Suprapubic skin (tissue), 4 donors: ENCODE results near the gene ANOS1.

Experiments
- CTCF ChIP-seq, 2 donors: fragments of 200-600 bp in 1 of 2; fragments of 450-650 bp in 1 of 2; sonication (generic) in 1 of 2; IDR thresholded peaks; one replicate each; pipeline ENCODE4 v1.5.1; 2016 to 2019; ENCODE audit warnings: antibody characterized with exemption in 2 of 2, mild to moderate bottlenecking in 1 of 2, moderate library complexity in 1 of 2
- POLR2A ChIP-seq, 2 donors: fragments of 450-650 bp; IDR thresholded peaks; one replicate each; pipeline ENCODE4 v1.6.1; 2017; ENCODE audit warnings: antibody characterized with exemption in 2 of 2, mild to moderate bottlenecking in 2 of 2, moderate library complexity in 2 of 2
- POLR2AphosphoS5 ChIP-seq, 3 donors: sonication (generic); formaldehyde crosslinking; IDR thresholded peaks; one replicate each; pipeline ENCODE4 v1.6.1; 2017; ENCODE audit warnings: antibody characterized with exemption in 3 of 3

DNA sequence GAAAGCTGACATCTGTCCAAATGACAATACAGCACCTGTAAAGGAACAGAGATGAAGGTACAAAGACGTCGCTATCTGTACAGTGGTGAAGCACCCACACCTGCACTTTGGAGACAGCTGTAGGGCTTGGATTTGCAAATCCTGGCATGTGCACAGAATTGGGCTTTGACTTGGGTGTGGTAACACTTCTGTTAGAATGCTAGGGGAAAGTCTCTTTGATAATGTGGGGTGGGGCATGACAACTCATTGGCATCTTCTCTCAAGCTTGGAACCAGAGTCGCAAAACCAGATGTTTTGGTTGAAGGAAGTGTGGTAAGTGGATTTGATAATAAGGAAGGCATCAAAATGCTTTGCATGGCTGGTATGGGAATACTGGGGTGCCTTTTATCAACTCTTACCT is 211.8 kb downstream of the ANOS1 start:
- TF ChIP-seq POLR2A (IDR thresholded peaks at IDR 0.05) (no peak), POLR2AphosphoS5 (IDR thresholded peaks at IDR 0.05) (no peak), CTCF (IDR thresholded peaks at IDR 0.05) (no peak)
